HepG2 (cell line): Measurements from ENCODE around the gene NEDD4L. TPM values are rescaled to one million over a fixed set of nuclear protein-coding genes. Genes with fewer than 3 reads are reported as not detected.

Experiments
- ATAC-seq: fragments of 200-7000 bp; cut with Tn5 transposase; 3 replicates; pipeline ENCODE4 v1.9.1; 2020; ENCODE audit warnings: mild to moderate bottlenecking, moderate library complexity
- BruUV-seq: library from RNA; stranded (reverse); fragments of 400-500 nt; replicated peaks from 2 replicates; lab custom pipeline; 2021; lab: Mats Ljungman, UMichigan
- CTCF ChIA-PET: fragments of 300-600 bp; formaldehyde crosslinking; extraction: SDS; loops from one replicate; lab custom pipeline; 2021; ENCODE audit warnings: low total read pairs, inconsistent platforms, low intra/inter-chr PET ratio; lab: Yijun Ruan, JAX
- POLR2A ChIA-PET: fragments of 350-600 bp; sonication (Branson Sonifier 250); formaldehyde crosslinking; loops from one replicate; lab custom pipeline; 2020; ENCODE audit warnings: antibody characterized with exemption, inconsistent platforms; lab: Yijun Ruan, JAX
- DNase-seq: peaks from one replicate; pipeline ENCODE4 v3.0.0-alpha.2; 2015; ENCODE audit warnings: low spot score
- FAIRE-seq: peaks from 3 replicates; lab custom pipeline; 2011; peaks lifted over from hg19 to GRCh38; lab: Jason Lieb, UNC
- H2AFZ ChIP-seq: one replicate; pipeline ENCODE4 v1.6.1; 2011; ENCODE audit warnings: low read length, inconsistent platforms
- H3K27ac ChIP-seq: fragments of 300-600 bp; 3 replicates; pipeline ENCODE4 v1.8.0; 2011; ENCODE audit warnings: mixed run types, mild to moderate bottlenecking, mixed read lengths, low read length, inconsistent platforms; ENCODE audit not compliant: insufficient read depth; ENCODE audit errors: extremely low read length
- H3K27me3 ChIP-seq, 2 experiments: fragments of 200-600 bp in 1 of 2; 2 replicates in 1 of 2; 3 replicates in 1 of 2; pipeline versions ENCODE4 v1.6.0 to v1.8.0; 2011; ENCODE audit warnings: low read length in 2 of 2, mild to moderate bottlenecking in 2 of 2, moderate library complexity in 2 of 2, inconsistent platforms in 1 of 2; ENCODE audit not compliant: insufficient read depth in 2 of 2, control insufficient read depth in 1 of 2
- H3K36me3 ChIP-seq, 2 experiments: fragments of 200-600 bp in 1 of 2; replicated peaks in 1 of 2; 2 replicates in 1 of 2; 3 replicates in 1 of 2; pipeline versions ENCODE4 v1.5.1 to v1.8.0; 2011; ENCODE audit warnings: low read length in 2 of 2, inconsistent platforms in 1 of 2; ENCODE audit not compliant: insufficient read depth in 2 of 2, control insufficient read depth in 1 of 2
- H3K4me1 ChIP-seq: 2 replicates; pipeline ENCODE4 v1.5.1; 2012; ENCODE audit warnings: low read length, inconsistent platforms; ENCODE audit not compliant: insufficient read depth
- H3K4me2 ChIP-seq: 2 replicates; pipeline ENCODE4 v1.6.0; 2011; ENCODE audit warnings: low read depth, low read length, inconsistent platforms
- H3K4me3 ChIP-seq, 3 experiments: fragments of 200-600 bp in 1 of 3; sonication (generic), shearing (Covaris generic) in 1 of 3; replicated peaks in 1 of 3; 2 replicates each; pipeline ENCODE4 v1.5.1; 2011 to 2016; ENCODE audit warnings: low read length in 3 of 3, inconsistent platforms in 2 of 3, low read depth in 2 of 3, mild to moderate bottlenecking in 2 of 3, control low read depth in 1 of 3, mixed read lengths in 1 of 3; ENCODE audit not compliant: insufficient read depth in 1 of 3
- H3K79me2 ChIP-seq: one replicate; pipeline ENCODE4 v1.6.1; 2011; ENCODE audit warnings: low read length, inconsistent platforms; ENCODE audit not compliant: insufficient read depth
- H3K9ac ChIP-seq: 2 replicates; pipeline ENCODE4 v1.6.0; 2011; ENCODE audit warnings: mild to moderate bottlenecking, low read depth, low read length, inconsistent platforms; ENCODE audit not compliant: insufficient read depth
- H3K9me3 ChIP-seq: 2 replicates; pipeline ENCODE4 v1.5.1; 2012; ENCODE audit warnings: mild to moderate bottlenecking, low read length
- H4K20me1 ChIP-seq: 2 replicates; pipeline ENCODE4 v1.6.0; 2011; ENCODE audit warnings: inconsistent platforms, mild to moderate bottlenecking, low read length, moderate library complexity; ENCODE audit not compliant: insufficient read depth
- KIAA2018 ChIP-seq: sonication (generic); formaldehyde crosslinking; IDR thresholded peaks from 2 replicates; pipeline ENCODE4 v1.5.0; 2020; ENCODE audit warnings: mild to moderate bottlenecking, missing genetic modification reagents, borderline replicate concordance
- ZNF652 ChIP-seq: IDR thresholded peaks from 2 replicates; pipeline ENCODE4 v1.6.1; 2016; ENCODE audit warnings: low read depth, borderline replicate concordance
- in situ Hi-C: cut with HindIII; loops from 2 replicates; pipeline ENCODE4 v1.10.0; 2017; ENCODE audit warnings: low pct_unique_long_range_greater_than_20kb; ENCODE audit not compliant: extremely low pct_ligation_motif_present
- intact Hi-C: fragments of 100-400 bp; cut with micrococcal nuclease; formaldehyde crosslinking; loops from one replicate; pipeline ENCODE4 v1.10.0; 2022; ENCODE audit not compliant: unreplicated experiment
- polyA plus RNA-seq, 8 experiments: library from polyadenylated mRNA; depleted of rRNA in 3 of 8; stranded (reverse) in 7 of 8; unstranded in 1 of 8; fragments of >200 nt; fragmentation: Illumina TruSeq in 4 of 8; extraction: Trizol in 4 of 8; gene quantifications; 2 replicates each; pipeline versions ENCODE4 v1.2.1 to v1.2.3, GENCODE V29; 2011 to 2016; ENCODE audit warnings: low read depth in 4 of 8, missing spikeins in 1 of 8, mixed read lengths in 1 of 8; ENCODE audit not compliant: insufficient read depth in 1 of 8
- total RNA-seq, 5 experiments: library from RNA; depleted of rRNA; stranded (reverse); fragments of >200 nt; fragmentation: Illumina TruSeq; extraction: Trizol; gene quantifications; 2 replicates each; pipeline ENCODE4 v1.2.3, GENCODE V29; 2016; ENCODE audit warnings: low read depth in 1 of 5

Gene NEDD4L
- total and polyA plus RNA-seq, 2 of the 13 experiments (the other 11 are each of a cell fraction or from before 2014, with no cell fraction given), result 168 to 390 TPM

GRCh38 chr18:58069099-58069498 lies 25.1 kb downstream of the NEDD4L start:
- TF ChIP-seq ZNF652 (CRISPR knock-in tag) (no peak), KIAA2018 (CRISPR knock-in tag) (no peak)
- Histone ChIP-seq H3K4me2 (no peak overlapping the region), H3K9me3 (no peaks in the 10 kb centered on the region), H3K9ac (no peak overlapping the region), H3K4me1 (peaks cover 36% of the 10 kb centered on the region), H3K79me2 (peaks cover 24% of the 10 kb centered on the region), H3K4me3 (no peak overlapping the region), H3K36me3 (no peaks in the 10 kb centered on the region), H3K27ac (peak overlapping the region; percentile 38), H2AFZ (no peak overlapping the region), H3K27me3 (no peaks in the 10 kb centered on the region), H4K20me1 (0 out of 2 replicates have a peak, but pooled peaks cover 2% of the 10 kb centered on the region)
- BruUV-seq, result no TSS peak
- ChIA-PET POLR2A (no interaction called here), CTCF (no interaction called here)
- ATAC-seq, result no peak
- intact Hi-C loops (no loop called here), in situ Hi-C loops (no loop called here)
- no peak for DNase-seq
- no peak for FAIRE-seq
